ENCODE measurements around the gene CAPN13. TPM values are rescaled to one million over a fixed set of nuclear protein-coding genes. Genes with fewer than 3 reads are reported as not detected.

CAPN13 gene
- total RNA-seq, 1 experiment from 2014 or later: not detected

DNA sequence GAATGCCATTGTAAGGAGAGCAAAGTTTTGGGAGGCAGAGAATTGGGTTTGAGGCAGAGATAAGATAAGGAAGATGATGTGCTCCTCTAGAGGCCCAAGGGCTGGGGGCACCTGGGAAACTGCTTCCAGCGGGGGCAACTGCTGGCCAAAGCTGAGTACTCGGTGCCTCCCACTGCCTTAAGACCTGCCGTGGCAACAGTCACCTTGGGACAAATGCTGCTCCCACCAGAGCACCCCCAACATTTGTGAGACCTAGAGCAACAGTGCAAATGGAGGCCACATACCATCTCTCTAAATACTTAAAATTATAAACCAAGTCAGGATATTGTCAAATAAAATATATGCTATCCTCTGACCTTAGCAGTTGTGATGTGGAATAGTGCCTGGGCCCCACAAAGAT is 127.1 kb downstream of the CAPN13 start:
- no peak for DNase-seq

DNA sequence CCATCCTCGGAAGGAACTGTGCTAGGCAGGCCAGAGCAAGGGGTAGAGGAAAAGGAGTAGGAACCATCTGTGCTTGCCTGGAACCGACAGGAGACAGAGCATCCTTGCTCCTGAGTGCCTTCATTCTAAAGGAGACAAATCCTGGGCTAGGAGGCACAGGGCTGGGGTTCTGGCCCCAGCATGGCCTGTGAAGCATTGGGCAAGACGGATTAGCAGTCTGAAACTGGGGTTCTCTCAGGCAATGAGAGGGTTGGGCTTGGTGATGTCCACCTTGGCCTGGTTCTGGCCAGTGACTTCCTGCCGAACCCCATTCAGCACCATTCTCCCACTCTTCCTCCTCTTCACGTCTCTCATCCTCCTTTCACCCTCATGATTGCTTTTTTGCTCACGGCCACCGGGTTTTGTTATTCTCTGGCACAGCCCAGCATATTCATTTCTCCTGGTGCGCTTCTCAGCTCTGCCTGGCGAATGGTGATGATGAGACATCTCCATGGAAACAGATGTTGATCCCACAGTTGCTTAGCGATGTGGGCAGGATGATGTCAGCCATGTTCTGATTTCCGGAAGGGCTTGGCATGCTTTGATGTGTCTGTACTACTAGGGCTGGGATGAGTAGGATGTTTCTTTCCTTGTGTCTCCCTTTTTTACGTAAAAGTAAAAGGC is 127.7 kb downstream of the CAPN13 start:
- Histone ChIP-seq H3K27me3 (ENCODE audit: low read length) (no peaks in the 10 kb centered on the region), H2AFZ (ENCODE audit: low read length) (no peak overlapping the region), H3K9me3 (ENCODE audit: low read length) (no peaks in the 10 kb centered on the region), H3K9ac (ENCODE audit: low read length) (no peak overlapping the region), H3K36me3 (ENCODE audit: insufficient read depth, low read length) (no peaks in the 10 kb centered on the region), H3K9me2 (replicated peaks; ENCODE audit: insufficient read depth, low read length) (no peaks in the 10 kb centered on the region), H3K4me1 (ENCODE audit: low read length) (peaks cover 12% of the 10 kb centered on the region), H3K4me3 (ENCODE audit: low read length) (no peak overlapping the region), H3K79me2 (ENCODE audit: low read length) (no peaks in the 10 kb centered on the region), H3K4me2 (ENCODE audit: low read depth, low read length, poor library complexity, severe bottlenecking) (no peak overlapping the region), H4K20me1 (ENCODE audit: insufficient read depth, low read depth, low read length) (no peaks in the 10 kb centered on the region), H3K27ac (ENCODE audit: low read length) (no peak overlapping the region)
- DNase-seq: no peak

More for the DNA sequence above, 127.1 kb downstream of the CAPN13 start:
- Histone ChIP-seq H3K4me1 (ENCODE audit: low read length) (peaks cover 12% of the 10 kb centered on the region), H3K9ac (ENCODE audit: low read length) (no peak overlapping the region), H3K4me2 (ENCODE audit: low read depth, low read length, poor library complexity, severe bottlenecking) (no peak overlapping the region), H2AFZ (ENCODE audit: low read length) (no peak overlapping the region), H3K9me3 (ENCODE audit: low read length) (no peaks in the 10 kb centered on the region), H3K36me3 (ENCODE audit: insufficient read depth, low read length) (no peaks in the 10 kb centered on the region), H3K79me2 (ENCODE audit: low read length) (no peaks in the 10 kb centered on the region), H3K27ac (ENCODE audit: low read length) (no peak overlapping the region), H3K27me3 (ENCODE audit: low read length) (no peaks in the 10 kb centered on the region), H3K9me2 (replicated peaks; ENCODE audit: insufficient read depth, low read length) (no peaks in the 10 kb centered on the region), H3K4me3 (ENCODE audit: low read length) (no peak overlapping the region), H4K20me1 (ENCODE audit: insufficient read depth, low read depth, low read length) (no peaks in the 10 kb centered on the region)

DNA sequence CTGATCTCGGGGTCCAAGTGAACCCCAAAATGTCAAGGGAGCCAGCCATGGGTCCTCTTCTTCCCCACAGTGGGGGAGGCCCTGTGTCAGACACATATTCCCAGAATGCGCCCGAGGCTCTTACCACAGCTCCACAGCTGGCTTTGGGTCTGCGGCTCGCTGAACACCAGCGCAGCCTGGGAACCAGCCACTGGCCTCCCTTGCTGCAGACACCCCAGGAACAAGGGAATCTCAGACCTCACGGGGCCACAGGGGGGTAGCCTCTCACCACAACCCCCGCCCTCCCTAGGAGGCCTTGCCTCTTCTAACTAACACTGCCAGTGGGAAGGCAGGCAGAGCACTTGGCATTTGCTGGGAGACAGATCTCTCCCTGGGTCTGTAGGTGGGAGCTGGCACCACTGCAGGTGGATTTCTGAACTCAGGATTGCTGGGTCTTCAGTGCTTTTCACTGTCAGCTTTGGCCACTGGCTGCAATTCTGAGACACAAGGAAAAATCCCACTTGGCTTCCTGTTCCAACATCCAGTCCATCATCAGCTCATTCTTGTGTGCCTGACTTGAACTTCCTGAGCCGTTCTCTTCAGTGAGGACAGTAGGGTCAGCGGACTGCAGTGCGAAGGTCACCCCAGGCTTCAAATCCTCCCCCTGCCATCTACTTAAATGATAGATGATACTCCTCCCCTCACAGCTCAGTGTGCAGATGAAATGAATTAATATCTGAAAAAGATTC is 128.7 kb downstream of the CAPN13 start:
- H3K9me2 ChIP-seq (replicated peaks; ENCODE audit: insufficient read depth, low read length): no peaks in the 10 kb centered on the region
- no peaks in the 10 kb centered on the region for H3K36me3 ChIP-seq (ENCODE audit: insufficient read depth, low read length)
- H3K4me3 ChIP-seq (ENCODE audit: low read length): no peak overlapping the region
- H2AFZ ChIP-seq (ENCODE audit: low read length): no peak overlapping the region
- H4K20me1 ChIP-seq (ENCODE audit: insufficient read depth, low read depth, low read length): no peaks in the 10 kb centered on the region
- no peaks in the 10 kb centered on the region for H3K79me2 ChIP-seq (ENCODE audit: low read length)
- no peak overlapping the region for H3K4me2 ChIP-seq (ENCODE audit: low read depth, low read length, poor library complexity, severe bottlenecking)
- H3K9ac ChIP-seq (ENCODE audit: low read length): no peak overlapping the region
- H3K4me1 ChIP-seq (ENCODE audit: low read length): peaks cover 11% of the 10 kb centered on the region
- H3K27me3 ChIP-seq (ENCODE audit: low read length): no peaks in the 10 kb centered on the region
- no peaks in the 10 kb centered on the region for H3K9me3 ChIP-seq (ENCODE audit: low read length)
- H3K27ac ChIP-seq (ENCODE audit: low read length): no peak overlapping the region
- DNase-seq: no peak

DNA sequence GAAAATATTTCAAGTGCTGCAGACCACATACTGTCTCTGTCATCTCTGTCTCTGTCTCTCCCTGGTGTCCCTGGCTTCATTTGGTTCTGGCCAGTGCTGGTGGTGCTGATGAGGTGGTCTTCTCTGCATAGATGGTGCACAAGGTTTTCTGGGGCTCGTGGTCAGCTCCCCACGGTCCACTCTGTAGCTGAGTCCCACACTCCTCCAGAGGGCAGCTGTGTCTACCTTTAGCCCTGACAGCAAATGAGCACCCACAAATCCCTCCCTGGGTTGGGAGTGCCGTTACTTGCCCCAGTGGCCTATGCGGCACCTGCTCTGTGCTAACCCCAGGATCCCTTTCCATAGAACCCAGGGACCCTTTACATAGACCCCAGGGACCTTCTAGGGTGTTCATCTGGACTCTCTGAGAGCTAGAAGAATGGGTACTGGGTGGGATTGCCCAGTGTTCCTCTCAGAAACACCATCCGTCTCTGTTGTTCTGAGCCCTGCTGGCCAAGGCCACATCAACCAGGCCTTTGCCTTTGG is 129.3 kb downstream of the CAPN13 start:
- Histone ChIP-seq H3K9ac (ENCODE audit: low read length) (no peak overlapping the region), H3K79me2 (ENCODE audit: low read length) (no peaks in the 10 kb centered on the region), H3K4me3 (ENCODE audit: low read length) (no peak overlapping the region), H3K27ac (ENCODE audit: low read length) (no peak overlapping the region), H3K4me1 (ENCODE audit: low read length) (peaks cover 4% of the 10 kb centered on the region), H3K27me3 (ENCODE audit: low read length) (no peaks in the 10 kb centered on the region), H3K9me2 (replicated peaks; ENCODE audit: insufficient read depth, low read length) (no peaks in the 10 kb centered on the region), H3K9me3 (ENCODE audit: low read length) (no peaks in the 10 kb centered on the region), H3K36me3 (ENCODE audit: insufficient read depth, low read length) (no peaks in the 10 kb centered on the region), H4K20me1 (ENCODE audit: insufficient read depth, low read depth, low read length) (no peaks in the 10 kb centered on the region), H2AFZ (ENCODE audit: low read length) (no peak overlapping the region), H3K4me2 (ENCODE audit: low read depth, low read length, poor library complexity, severe bottlenecking) (no peak overlapping the region)
- no peak for DNase-seq

DNA sequence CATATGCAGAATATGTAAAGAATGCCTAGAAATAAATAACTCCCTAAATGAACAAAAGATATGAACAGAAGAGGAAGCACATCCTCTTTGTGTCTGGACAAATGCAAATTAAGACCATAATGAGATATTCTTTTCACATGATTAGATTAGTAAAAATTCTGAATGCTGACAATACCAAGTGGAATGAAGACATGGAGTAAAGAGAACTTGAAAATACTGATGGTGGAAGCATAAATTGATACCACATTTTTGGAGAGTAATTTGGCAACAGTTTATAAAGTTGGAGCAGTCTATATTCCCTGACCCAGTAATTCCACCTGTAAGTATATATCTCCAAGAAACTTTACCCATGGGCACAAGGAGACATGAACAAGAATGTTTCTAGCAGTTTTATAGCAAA is 130.0 kb downstream of the CAPN13 start:
- no peaks in the 10 kb centered on the region for H3K9me2 ChIP-seq (replicated peaks; ENCODE audit: insufficient read depth, low read length)
- no peaks in the 10 kb centered on the region for H4K20me1 ChIP-seq (ENCODE audit: insufficient read depth, low read depth, low read length)
- no peak overlapping the region for H2AFZ ChIP-seq (ENCODE audit: low read length)
- no peak for DNase-seq
- H3K9me3 ChIP-seq (ENCODE audit: low read length): no peaks in the 10 kb centered on the region
- no peaks in the 10 kb centered on the region for H3K27me3 ChIP-seq (ENCODE audit: low read length)
- no peak overlapping the region for H3K9ac ChIP-seq (ENCODE audit: low read length)
- H3K4me3 ChIP-seq (ENCODE audit: low read length): no peak overlapping the region
- no peak overlapping the region for H3K27ac ChIP-seq (ENCODE audit: low read length)
- no peaks in the 10 kb centered on the region for H3K36me3 ChIP-seq (ENCODE audit: insufficient read depth, low read length)
- no peaks in the 10 kb centered on the region for H3K79me2 ChIP-seq (ENCODE audit: low read length)
- peaks cover 3% of the 10 kb centered on the region; the same call in 1 of the 2 replicates for H3K4me1 ChIP-seq (ENCODE audit: low read length)
- no peak overlapping the region for H3K4me2 ChIP-seq (ENCODE audit: low read depth, low read length, poor library complexity, severe bottlenecking)

DNA sequence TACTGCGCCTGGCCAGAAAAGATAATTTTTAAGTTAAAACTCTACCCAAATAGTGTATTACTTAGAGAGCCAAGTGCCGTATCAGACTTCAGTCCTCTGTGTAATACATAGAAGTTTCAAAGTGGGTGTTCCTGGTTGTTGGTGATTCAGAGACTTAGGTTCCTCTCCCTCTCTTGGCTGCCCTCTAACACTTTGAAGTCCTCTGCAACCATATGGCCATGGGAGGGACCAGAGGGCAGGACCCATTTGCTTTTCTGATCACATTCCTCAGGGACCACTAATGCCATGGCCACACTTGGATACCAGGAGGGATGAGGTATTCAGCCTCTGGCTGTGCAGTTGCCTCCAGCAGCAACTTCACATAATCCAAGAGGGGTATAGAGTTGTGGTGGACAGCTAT is 131.5 kb downstream of the CAPN13 start:
- no peak overlapping the region for H3K4me3 ChIP-seq (ENCODE audit: low read length)
- no peaks in the 10 kb centered on the region for H4K20me1 ChIP-seq (ENCODE audit: insufficient read depth, low read depth, low read length)
- peaks cover 3% of the 10 kb centered on the region; the same call in 1 of the 2 replicates for H3K4me1 ChIP-seq (ENCODE audit: low read length)
- H3K27ac ChIP-seq (ENCODE audit: low read length): no peak overlapping the region
- H3K4me2 ChIP-seq (ENCODE audit: low read depth, low read length, poor library complexity, severe bottlenecking): no peak overlapping the region
- H3K79me2 ChIP-seq (ENCODE audit: low read length): no peaks in the 10 kb centered on the region
- DNase-seq: no peak
- H3K9me2 ChIP-seq (replicated peaks; ENCODE audit: insufficient read depth, low read length): no peaks in the 10 kb centered on the region
- H3K9me3 ChIP-seq (ENCODE audit: low read length): no peaks in the 10 kb centered on the region
- no peak overlapping the region for H3K9ac ChIP-seq (ENCODE audit: low read length)
- no peaks in the 10 kb centered on the region for H3K36me3 ChIP-seq (ENCODE audit: insufficient read depth, low read length)
- H2AFZ ChIP-seq (ENCODE audit: low read length): no peak overlapping the region
- no peaks in the 10 kb centered on the region for H3K27me3 ChIP-seq (ENCODE audit: low read length)

DNA sequence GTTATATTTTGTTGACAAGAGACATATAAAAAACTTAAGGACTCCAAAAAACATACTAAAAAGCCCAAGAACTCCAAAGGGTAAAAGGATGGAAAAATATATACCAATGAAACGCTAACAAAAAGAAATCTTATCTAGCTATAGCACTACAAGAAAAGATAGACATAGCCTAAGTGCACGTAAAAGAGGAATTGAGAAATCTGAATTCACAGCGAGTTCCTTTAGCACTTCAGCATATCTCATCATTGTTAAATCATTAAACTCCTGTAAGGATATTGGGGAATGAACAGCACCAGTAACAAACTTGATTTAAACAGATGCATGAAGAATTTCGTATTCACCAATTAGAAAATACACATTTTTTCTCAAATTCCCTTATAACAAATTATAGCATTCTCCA is 134.1 kb downstream of the CAPN13 start:
- no peak overlapping the region for H3K27ac ChIP-seq (ENCODE audit: low read length)
- no peaks in the 10 kb centered on the region for H4K20me1 ChIP-seq (ENCODE audit: insufficient read depth, low read depth, low read length)
- no peaks in the 10 kb centered on the region for H3K79me2 ChIP-seq (ENCODE audit: low read length)
- H3K27me3 ChIP-seq (ENCODE audit: low read length): no peaks in the 10 kb centered on the region
- H2AFZ ChIP-seq (ENCODE audit: low read length): no peak overlapping the region
- H3K4me2 ChIP-seq (ENCODE audit: low read depth, low read length, poor library complexity, severe bottlenecking): no peak overlapping the region
- no peak for DNase-seq
- H3K9ac ChIP-seq (ENCODE audit: low read length): no peak overlapping the region
- no peak overlapping the region for H3K4me3 ChIP-seq (ENCODE audit: low read length)
- H3K9me2 ChIP-seq (replicated peaks; ENCODE audit: insufficient read depth, low read length): no peaks in the 10 kb centered on the region
- H3K9me3 ChIP-seq (ENCODE audit: low read length): no peaks in the 10 kb centered on the region
- peaks cover 3% of the 10 kb centered on the region; the same call in 1 of the 2 replicates for H3K4me1 ChIP-seq (ENCODE audit: low read length)
- no peaks in the 10 kb centered on the region for H3K36me3 ChIP-seq (ENCODE audit: insufficient read depth, low read length)
